ENCODE data around the gene RPL27.

RPL27 gene

DNA sequence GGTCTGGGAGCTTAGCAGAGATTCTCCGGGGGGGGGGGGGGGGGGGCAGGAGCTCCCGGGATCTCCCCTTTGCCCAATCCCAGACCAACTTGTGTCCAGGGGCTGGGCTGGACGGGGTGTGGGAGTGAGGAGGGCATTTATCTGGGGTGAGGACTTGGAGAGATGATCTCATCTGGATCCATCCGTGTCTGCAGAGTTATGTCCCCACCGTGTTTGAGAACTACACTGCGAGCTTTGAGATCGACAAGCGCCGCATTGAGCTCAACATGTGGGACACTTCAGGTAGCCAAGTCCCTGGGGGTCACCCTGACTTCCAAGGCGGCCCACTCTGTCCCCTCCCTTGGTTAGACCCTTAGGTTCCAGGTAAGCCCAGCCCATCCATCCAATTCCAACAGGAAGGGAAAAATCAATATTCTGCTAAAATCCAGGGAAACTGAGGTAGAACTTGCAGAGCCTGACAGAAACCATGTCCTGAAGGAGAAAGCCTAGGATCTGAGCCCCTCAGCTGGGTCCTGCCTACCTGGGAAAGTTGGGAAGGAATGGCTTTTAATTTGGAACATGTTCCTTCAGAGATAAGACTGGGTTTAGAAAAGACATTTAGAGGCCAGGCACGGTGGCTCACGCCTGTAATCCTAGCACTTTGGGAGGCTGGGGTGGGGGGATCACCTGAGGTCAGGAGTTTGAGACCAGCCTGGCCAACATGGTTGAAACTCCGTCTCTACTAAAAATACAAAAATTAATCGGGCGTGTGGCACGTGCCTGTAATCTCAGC lies 27.7 kb downstream of the RPL27 start:
- Histone ChIP-seq H3K36me3 (ENCODE audit: insufficient read depth, low read depth, low read length) (peaks cover 16% of the 10 kb centered on the region; the same call in 1 of the 2 replicates), H3K9me3 (ENCODE audit: insufficient read depth, low read depth, low read length) (no peaks in the 10 kb centered on the region), H3K4me1 (ENCODE audit: insufficient read depth, low read length) (peaks cover 18% of the 10 kb centered on the region), H3K9ac (ENCODE audit: low read depth, low read length) (peak overlapping the region; percentile 86; the same call in 1 of the 2 replicates), H3K27me3 (ENCODE audit: insufficient read depth, low read length) (no peaks in the 10 kb centered on the region), H3K4me3 (ENCODE audit: low read length) (peak overlapping the region; percentile 91), H3K27ac (ENCODE audit: low read length) (no peak overlapping the region)

DNA sequence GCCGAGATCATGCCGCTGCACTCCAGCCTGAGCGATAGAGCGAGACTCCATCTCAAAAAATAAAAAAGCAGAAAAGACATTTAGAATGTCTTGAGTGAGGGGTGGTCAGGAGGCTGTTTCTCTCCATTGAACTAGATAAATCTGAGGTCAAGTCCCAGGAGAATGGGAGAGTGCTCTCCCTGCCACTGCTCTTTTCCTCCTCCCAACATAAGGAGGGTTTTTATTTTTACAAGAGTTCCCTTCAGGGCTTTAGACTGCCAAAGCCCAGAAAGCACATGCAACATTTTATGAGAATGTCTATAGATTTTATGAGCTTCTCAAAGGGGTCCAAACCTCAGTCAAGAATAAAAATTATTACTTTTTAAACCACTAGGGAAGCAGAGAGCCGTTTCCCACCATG lies 28.4 kb downstream of the RPL27 start:
- H3K9ac ChIP-seq (ENCODE audit: low read depth, low read length) = no peak overlapping the region; the same call in 1 of the 2 replicates
- peaks cover 22% of the 10 kb centered on the region for H3K4me1 ChIP-seq (ENCODE audit: insufficient read depth, low read length)
- H3K4me3 ChIP-seq (ENCODE audit: low read length) = no peak overlapping the region; the same call in 1 of the 2 replicates

DNA sequence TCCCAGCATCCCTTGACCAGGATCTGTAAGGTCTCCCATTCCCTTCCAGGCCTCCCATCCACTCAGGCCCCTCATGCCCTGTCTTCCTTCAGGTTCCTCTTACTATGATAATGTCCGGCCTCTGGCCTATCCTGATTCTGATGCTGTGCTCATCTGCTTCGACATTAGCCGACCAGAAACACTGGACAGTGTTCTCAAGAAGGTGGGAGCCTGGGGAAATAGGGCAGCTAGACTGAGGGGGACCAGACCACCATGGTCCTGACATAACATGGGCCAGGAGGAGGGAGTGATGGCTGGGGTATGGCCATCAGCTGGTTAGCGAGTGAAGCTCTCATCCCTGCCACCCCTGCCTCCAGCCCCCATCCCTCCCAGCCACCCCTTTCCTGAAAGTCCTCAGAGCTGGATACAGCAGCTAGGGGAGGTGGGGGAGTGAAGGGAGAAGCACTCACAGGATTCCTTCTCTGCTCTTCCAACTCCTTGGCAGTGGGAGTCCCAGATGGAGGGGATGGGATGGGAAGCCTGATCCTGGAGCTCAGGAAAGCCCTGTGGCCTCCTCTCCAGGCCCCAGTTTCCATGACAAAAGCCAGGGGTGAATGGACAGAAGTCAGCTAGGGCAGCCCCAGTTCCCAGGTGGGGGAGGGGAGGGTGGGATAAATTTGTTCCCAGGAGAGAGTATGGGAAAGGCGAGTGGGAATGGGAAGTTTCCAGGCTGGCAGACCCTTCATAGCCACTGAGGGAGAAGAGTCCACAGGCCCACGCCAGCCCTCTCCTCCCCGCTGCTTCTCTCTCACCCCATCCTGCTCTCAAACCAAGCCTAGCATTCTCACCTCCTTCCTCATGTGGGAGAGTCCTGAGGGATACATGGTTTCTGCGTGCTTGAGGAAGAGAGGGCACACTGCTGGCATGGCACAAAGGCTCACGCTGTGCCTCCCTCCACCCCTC lies 29.1 kb downstream of the RPL27 start:
- peak overlapping the region; percentile 64; the same call in 1 of the 2 replicates for H3K9ac ChIP-seq (ENCODE audit: low read depth, low read length)
- H3K27me3 ChIP-seq (ENCODE audit: insufficient read depth, low read length) = no peaks in the 10 kb centered on the region
- no peaks in the 10 kb centered on the region for H3K9me3 ChIP-seq (ENCODE audit: insufficient read depth, low read depth, low read length)
- peaks cover 16% of the 10 kb centered on the region; the same call in 1 of the 2 replicates for H3K36me3 ChIP-seq (ENCODE audit: insufficient read depth, low read depth, low read length)
- peak overlapping the region; percentile 71 for H3K27ac ChIP-seq (ENCODE audit: low read length)
- peaks cover 22% of the 10 kb centered on the region for H3K4me1 ChIP-seq (ENCODE audit: insufficient read depth, low read length)
- H3K4me3 ChIP-seq (ENCODE audit: low read length) = peak overlapping the region; percentile 55

More for the DNA sequence above, 28.4 kb downstream of the RPL27 start:
- peaks cover 16% of the 10 kb centered on the region; the same call in 1 of the 2 replicates for H3K36me3 ChIP-seq (ENCODE audit: insufficient read depth, low read depth, low read length)
- H3K27me3 ChIP-seq (ENCODE audit: insufficient read depth, low read length) = no peaks in the 10 kb centered on the region
- no peak overlapping the region for H3K27ac ChIP-seq (ENCODE audit: low read length)
- H3K9me3 ChIP-seq (ENCODE audit: insufficient read depth, low read depth, low read length) = no peaks in the 10 kb centered on the region

DNA sequence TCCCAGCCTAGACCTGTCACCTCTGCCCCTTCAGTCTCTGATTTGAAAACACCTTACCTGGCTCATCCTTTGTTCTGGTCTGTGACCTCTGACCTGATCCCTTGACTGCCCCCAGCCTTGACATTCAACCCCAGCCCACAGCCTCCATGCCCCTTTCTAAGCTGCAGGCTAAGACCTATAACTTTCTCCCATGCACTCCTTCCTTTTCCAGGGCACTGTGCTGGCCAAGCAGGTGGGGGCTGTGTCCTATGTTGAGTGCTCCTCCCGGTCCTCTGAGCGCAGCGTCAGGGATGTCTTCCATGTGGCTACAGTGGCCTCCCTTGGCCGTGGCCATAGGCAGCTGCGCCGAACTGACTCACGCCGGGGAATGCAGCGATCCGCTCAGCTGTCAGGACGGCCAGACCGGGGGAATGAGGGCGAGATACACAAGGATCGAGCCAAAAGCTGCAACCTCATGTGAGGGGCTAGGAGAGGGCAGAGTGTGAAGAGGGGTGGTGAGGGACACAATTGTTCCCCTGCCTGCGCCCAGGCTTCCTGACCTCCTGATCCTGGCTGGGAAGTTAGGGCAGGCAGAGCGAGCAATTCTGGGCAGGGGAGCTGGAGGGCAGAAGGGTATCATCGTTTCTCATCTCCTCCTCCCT lies 30.1 kb downstream of the RPL27 start:
- Histone ChIP-seq H3K27me3 (ENCODE audit: insufficient read depth, low read length) (no peaks in the 10 kb centered on the region), H3K9me3 (ENCODE audit: insufficient read depth, low read depth, low read length) (no peaks in the 10 kb centered on the region), H3K27ac (ENCODE audit: low read length) (no peak overlapping the region), H3K9ac (ENCODE audit: low read depth, low read length) (no peak overlapping the region; the same call in 1 of the 2 replicates), H3K4me1 (ENCODE audit: insufficient read depth, low read length) (peaks cover 23% of the 10 kb centered on the region), H3K36me3 (ENCODE audit: insufficient read depth, low read depth, low read length) (peaks cover 16% of the 10 kb centered on the region; the same call in 1 of the 2 replicates), H3K4me3 (ENCODE audit: low read length) (peak overlapping the region; percentile 55; the same call in 1 of the 2 replicates)

DNA sequence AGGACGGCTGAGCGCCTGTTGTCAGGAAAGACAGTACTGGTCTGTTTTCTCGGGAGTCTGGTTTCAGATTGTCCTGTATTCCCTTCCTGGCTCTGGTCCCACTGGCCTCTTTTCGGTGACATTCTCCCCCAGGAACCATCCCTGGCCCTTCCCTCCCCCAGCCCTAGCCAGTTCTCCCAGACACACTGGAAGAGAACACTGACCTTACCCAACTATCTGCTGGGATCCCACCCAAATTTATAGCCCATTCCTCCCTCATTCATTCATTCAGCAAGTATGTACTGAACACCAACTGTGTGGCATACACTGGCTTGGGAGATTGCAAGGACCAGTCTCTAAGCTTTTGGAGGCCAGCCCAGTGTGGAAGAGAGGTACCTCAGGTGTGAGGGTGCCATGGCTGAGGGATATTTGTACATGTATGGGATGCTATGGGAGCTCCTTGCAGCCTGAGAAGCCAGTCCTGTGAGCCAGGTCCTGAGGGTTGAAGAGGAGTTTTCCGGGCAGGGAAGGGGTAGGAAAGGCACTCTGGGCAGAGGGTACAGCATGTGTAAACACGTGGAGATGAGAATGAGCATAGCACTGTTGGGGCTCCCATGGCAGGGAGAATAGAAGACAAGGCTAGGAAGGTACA lies 32.0 kb downstream of the RPL27 start:
- no peak overlapping the region for H3K4me3 ChIP-seq (ENCODE audit: low read length)
- H3K27ac ChIP-seq (ENCODE audit: low read length) = no peak overlapping the region
- H3K27me3 ChIP-seq (ENCODE audit: insufficient read depth, low read length) = no peaks in the 10 kb centered on the region
- no peak overlapping the region for H3K9ac ChIP-seq (ENCODE audit: low read depth, low read length)
- peaks cover 41% of the 10 kb centered on the region for H3K4me1 ChIP-seq (ENCODE audit: insufficient read depth, low read length)
- H3K36me3 ChIP-seq (ENCODE audit: insufficient read depth, low read depth, low read length) = peaks cover 16% of the 10 kb centered on the region; the same call in 1 of the 2 replicates
- H3K9me3 ChIP-seq (ENCODE audit: insufficient read depth, low read depth, low read length) = no peaks in the 10 kb centered on the region

DNA sequence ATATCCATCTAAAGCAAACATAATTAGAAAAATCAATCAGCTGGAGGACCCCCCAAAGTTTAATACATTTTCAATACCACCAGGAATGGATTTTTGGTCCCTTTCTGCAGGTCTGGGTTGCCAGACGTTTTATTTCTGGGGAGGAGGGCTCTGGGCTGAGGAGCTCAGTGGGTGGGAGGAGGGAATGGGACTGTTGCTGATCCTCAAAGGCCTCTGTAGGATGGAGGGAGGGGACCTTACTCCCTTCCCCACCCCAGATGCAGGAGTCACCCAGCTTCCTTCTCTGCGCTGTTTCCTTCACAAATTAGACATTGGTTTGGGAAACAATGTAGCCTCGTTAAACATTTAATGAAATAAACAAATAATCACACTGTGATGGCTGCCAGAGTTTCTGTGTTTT lies 33.4 kb downstream of the RPL27 start:
- H3K27ac ChIP-seq (ENCODE audit: low read length) = no peak overlapping the region
- peaks cover 16% of the 10 kb centered on the region; the same call in 1 of the 2 replicates for H3K36me3 ChIP-seq (ENCODE audit: insufficient read depth, low read depth, low read length)
- peaks cover 44% of the 10 kb centered on the region for H3K4me1 ChIP-seq (ENCODE audit: insufficient read depth, low read length)
- H3K4me3 ChIP-seq (ENCODE audit: low read length) = no peak overlapping the region
- H3K9me3 ChIP-seq (ENCODE audit: insufficient read depth, low read depth, low read length) = no peaks in the 10 kb centered on the region
- no peaks in the 10 kb centered on the region for H3K27me3 ChIP-seq (ENCODE audit: insufficient read depth, low read length)
- peak overlapping the region; percentile 24; the same call in 1 of the 2 replicates for H3K9ac ChIP-seq (ENCODE audit: low read depth, low read length)

DNA sequence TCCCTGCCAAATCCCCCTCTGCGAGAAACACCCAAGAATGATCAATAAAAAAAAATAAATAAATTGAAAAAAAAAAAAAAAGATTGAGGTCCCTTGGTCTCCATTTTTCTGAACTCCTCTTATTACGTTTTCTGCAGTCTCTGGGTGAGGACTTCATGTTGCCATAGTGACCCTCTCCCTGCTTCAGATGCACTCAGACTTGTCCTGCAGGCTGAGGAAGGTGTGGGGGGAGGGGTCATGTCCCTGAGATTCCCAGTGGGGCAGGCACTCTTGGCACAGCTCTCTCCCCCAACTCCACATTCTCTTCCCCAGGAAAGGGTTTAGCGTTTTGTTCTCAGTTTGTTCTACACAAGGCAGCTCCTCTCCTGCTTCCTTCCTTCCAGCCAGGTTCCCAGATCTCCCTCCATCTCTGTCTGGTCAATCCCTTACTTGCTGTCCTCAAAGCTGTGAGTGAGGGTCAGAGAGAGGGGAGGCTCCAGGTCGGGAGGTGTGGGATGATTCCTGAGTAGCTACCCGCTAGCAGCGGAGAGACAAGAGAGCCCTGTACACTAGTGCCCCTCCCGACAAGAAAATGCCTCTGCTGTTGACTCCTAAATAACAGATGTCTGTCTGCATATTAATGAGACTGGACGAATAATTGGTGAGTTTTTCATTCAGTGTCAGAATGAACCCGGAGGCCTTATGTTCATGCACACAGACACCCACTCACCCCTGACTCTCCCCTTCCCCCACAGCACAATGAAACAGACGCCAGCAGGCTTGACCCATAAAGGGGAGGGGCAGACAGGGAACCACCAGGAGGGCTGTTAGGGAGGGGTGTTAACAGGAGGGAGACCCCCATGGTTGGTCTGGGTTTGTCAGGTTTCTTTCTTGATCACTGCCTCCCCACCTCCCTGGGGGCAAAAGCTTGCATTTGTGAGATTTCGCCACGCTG lies 36.0 kb downstream of the RPL27 start:
- H3K4me1 ChIP-seq (ENCODE audit: insufficient read depth, low read length) = peaks cover 30% of the 10 kb centered on the region
- no peaks in the 10 kb centered on the region for H3K9me3 ChIP-seq (ENCODE audit: insufficient read depth, low read depth, low read length)
- peak overlapping the region; percentile 70; the same call in 1 of the 2 replicates for H3K9ac ChIP-seq (ENCODE audit: low read depth, low read length)
- peaks cover 1% of the 10 kb centered on the region; the same call in 1 of the 2 replicates for H3K36me3 ChIP-seq (ENCODE audit: insufficient read depth, low read depth, low read length)
- peak overlapping the region; percentile 44 for H3K4me3 ChIP-seq (ENCODE audit: low read length)
- H3K27ac ChIP-seq (ENCODE audit: low read length) = peak overlapping the region; percentile 22
- H3K27me3 ChIP-seq (ENCODE audit: insufficient read depth, low read length) = no peaks in the 10 kb centered on the region

DNA sequence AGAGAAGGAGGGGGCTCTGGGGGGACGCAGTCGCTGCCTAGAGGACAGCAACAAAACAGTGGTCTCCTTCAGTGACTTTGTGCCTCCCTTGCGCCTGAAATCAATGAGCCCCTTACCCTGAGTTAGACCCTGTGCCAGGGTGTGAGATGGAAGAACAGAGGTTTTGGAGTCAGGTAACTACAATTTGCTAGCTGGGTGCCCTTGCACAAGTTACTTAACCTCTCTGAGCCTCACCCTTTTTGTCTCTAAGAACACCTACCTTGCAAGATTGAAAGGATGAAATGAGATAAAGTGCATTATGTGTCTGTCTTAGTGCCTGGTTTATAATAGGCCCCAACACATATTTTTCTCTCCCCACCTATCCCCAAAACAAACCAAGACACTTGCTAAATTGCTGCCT lies 36.7 kb downstream of the RPL27 start:
- H3K36me3 ChIP-seq (ENCODE audit: insufficient read depth, low read depth, low read length) = no peaks in the 10 kb centered on the region
- H3K9ac ChIP-seq (ENCODE audit: low read depth, low read length) = peak overlapping the region; percentile 70; the same call in 1 of the 2 replicates
- H3K9me3 ChIP-seq (ENCODE audit: insufficient read depth, low read depth, low read length) = no peaks in the 10 kb centered on the region
- peaks cover 32% of the 10 kb centered on the region for H3K4me1 ChIP-seq (ENCODE audit: insufficient read depth, low read length)
- no peaks in the 10 kb centered on the region for H3K27me3 ChIP-seq (ENCODE audit: insufficient read depth, low read length)
- no peak overlapping the region for H3K27ac ChIP-seq (ENCODE audit: low read length)
- H3K4me3 ChIP-seq (ENCODE audit: low read length) = peak overlapping the region; percentile 44

DNA sequence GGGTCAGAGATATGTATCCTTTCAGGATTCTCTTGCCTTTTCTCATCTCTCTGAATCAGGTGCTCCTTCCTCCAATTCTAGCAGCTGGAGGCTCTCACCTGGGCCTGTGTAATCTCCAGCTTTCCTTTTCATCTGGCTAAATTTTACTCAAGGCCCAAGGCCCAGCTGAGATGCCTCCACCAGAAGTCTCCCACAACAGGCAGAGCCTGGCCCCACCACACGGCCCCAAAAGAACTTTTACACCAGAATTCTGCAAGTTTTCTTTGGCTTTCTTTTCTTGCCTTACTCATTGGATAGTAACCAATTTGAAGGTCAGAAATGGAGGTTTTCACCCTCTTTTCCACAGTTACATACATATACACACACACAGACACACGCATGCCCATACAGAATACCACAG lies 41.4 kb downstream of the RPL27 start:
- H3K27ac ChIP-seq (ENCODE audit: low read length) = no peak overlapping the region
- H3K4me1 ChIP-seq (ENCODE audit: insufficient read depth, low read length) = peaks cover 49% of the 10 kb centered on the region

DNA sequence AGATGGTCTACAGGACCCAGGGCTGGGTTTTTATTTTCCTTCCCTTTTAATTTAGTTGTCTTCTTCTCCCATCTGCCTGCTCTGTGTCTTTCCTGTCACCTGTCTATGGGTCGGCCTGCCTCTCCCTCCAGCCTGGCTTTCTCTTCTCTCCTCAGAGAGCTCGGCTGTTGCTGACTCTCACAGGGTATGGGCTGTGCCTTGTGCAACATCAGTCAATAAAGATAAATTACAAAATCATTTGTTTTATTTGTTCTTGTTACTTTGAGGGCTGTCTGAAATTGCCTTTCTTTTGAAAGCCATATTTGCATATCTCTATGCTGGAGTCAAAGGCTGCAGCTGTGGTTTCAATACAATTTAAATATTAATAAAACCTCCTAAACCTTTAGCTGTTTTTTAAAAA lies 42.4 kb downstream of the RPL27 start:
- Histone ChIP-seq H3K9me3 (ENCODE audit: insufficient read depth, low read depth, low read length) (no peaks in the 10 kb centered on the region), H3K36me3 (ENCODE audit: insufficient read depth, low read depth, low read length) (peaks cover 6% of the 10 kb centered on the region; the same call in 1 of the 2 replicates), H3K27me3 (ENCODE audit: insufficient read depth, low read length) (no peaks in the 10 kb centered on the region), H3K4me1 (ENCODE audit: insufficient read depth, low read length) (peaks cover 39% of the 10 kb centered on the region), H3K9ac (ENCODE audit: low read depth, low read length) (no peak overlapping the region; the same call in none of the 2 replicates), H3K4me3 (ENCODE audit: low read length) (no peak overlapping the region), H3K27ac (ENCODE audit: low read length) (peak overlapping the region; percentile 15)

More for the DNA sequence above, 41.4 kb downstream of the RPL27 start:
- Histone ChIP-seq H3K9me3 (ENCODE audit: insufficient read depth, low read depth, low read length) (no peaks in the 10 kb centered on the region), H3K27me3 (ENCODE audit: insufficient read depth, low read length) (no peaks in the 10 kb centered on the region), H3K9ac (ENCODE audit: low read depth, low read length) (no peak overlapping the region), H3K36me3 (ENCODE audit: insufficient read depth, low read depth, low read length) (peaks cover 5% of the 10 kb centered on the region; the same call in 1 of the 2 replicates), H3K4me3 (ENCODE audit: low read length) (no peak overlapping the region)

All from iPS-20b (cell line).